HG02588 (cell line): ENCODE data around the gene SLC35G2.
"Not testable (repeated sequence)": the region's sequence is repeated elsewhere in the genome, so short reads cannot be mapped to it uniquely, and the experiment has no call there.

Experiments
- ATAC-seq: cut with Tn5 transposase; IDR thresholded peaks from one replicate; pipeline ENCODE4 v1.9.1; 2021; ENCODE audit warnings: mild to moderate bottlenecking, moderate library complexity; ENCODE audit not compliant: unreplicated experiment

The SLC35G2 gene

GRCh38 chr3:136885357-136886213 is 66.7 kb downstream of the SLC35G2 start:
- ATAC-seq = no peak

GRCh38 chr3:136889947-136890346 is 71.0 kb downstream of the SLC35G2 start:
- ATAC-seq = no peak

- ATAC-seq = no peak
These were observed 73.3 kb downstream of the SLC35G2 start for GRCh38 chr3:136891934-136892855.

- no peak for ATAC-seq
These were observed 75.0 kb downstream of the SLC35G2 start for GRCh38 chr3:136893848-136894443.

- not testable (repeated sequence) for ATAC-seq
These were observed 78.2 kb downstream of the SLC35G2 start for GRCh38 chr3:136897171-136897570.

- no peak for ATAC-seq
These were observed 79.6 kb downstream of the SLC35G2 start for GRCh38 chr3:136898549-136898948.

GRCh38 chr3:136898954-136899353 is 80.0 kb downstream of the SLC35G2 start:
- no peak for ATAC-seq

- ATAC-seq = no peak
These were observed 80.8 kb downstream of the SLC35G2 start for GRCh38 chr3:136899622-136900158.

- ATAC-seq = not testable (repeated sequence)
These were observed 81.8 kb downstream of the SLC35G2 start for GRCh38 chr3:136900694-136901093.

- no peak for ATAC-seq
These were observed 82.5 kb downstream of the SLC35G2 start for GRCh38 chr3:136901391-136901790.

- not testable (repeated sequence) for ATAC-seq
These were observed 83.6 kb downstream of the SLC35G2 start for GRCh38 chr3:136902530-136902929.

GRCh38 chr3:136903899-136904298 is 85.0 kb downstream of the SLC35G2 start:
- ATAC-seq = no peak

- ATAC-seq = no peak
These were observed 85.8 kb downstream of the SLC35G2 start for GRCh38 chr3:136904746-136905145.
